Astrocyte of the cerebellum (primary cell): ENCODE results near the gene CACNA1A.

Experiments used
- DNase-seq: peaks from one replicate; pipeline ENCODE4 v3.0.0-alpha.2; 2011; ENCODE audit warnings: low read depth
- H3K4me3 ChIP-seq: 2 replicates; pipeline ENCODE4 v1.5.1; 2011; ENCODE audit warnings: mild to moderate bottlenecking, low read depth, low read length, moderate library complexity
- CTCF ChIP-seq: IDR thresholded peaks from 2 replicates; pipeline ENCODE4 v1.5.1; 2012; ENCODE audit warnings: low read length, low read depth, moderate library complexity, mild to moderate bottlenecking; ENCODE audit errors: missing control alignments
- in situ Hi-C: cut with HindIII; loops from 2 replicates; pipeline ENCODE4 v1.10.0; 2017; ENCODE audit warnings: low sequenced_read_pairs

CACNA1A gene

GRCh38 chr19:13417054-13417453 is 89.2 kb downstream of the CACNA1A start:
- TF ChIP-seq CTCF: no peak

DNA sequence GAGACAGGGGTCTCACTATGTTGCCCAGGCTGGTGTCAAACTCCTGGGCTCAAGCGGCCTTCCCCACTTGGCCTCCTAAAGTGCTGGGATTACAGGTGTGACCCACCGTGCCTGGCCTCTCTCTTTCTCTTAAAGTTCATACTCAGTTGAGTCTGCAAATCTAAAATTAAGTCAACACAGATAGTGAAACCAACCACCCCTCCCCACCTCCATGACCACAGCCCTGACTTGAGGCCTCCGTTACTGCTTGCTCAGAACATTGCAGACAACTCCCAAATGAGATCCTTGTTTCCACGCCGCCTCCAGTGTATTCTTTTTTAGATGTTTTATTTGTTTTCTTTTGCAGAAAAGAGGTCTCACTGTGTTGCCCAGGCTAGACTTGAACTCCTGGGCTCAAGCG is 94.4 kb downstream of the CACNA1A start:
- H3K4me3 ChIP-seq: no peak overlapping the region
- in situ Hi-C loops: no loop called here
- TF ChIP-seq CTCF: no peak
- no peak for DNase-seq

More at GRCh38 chr19:13417054-13417453, 89.2 kb downstream of the CACNA1A start:
- H3K4me3 ChIP-seq: no peak overlapping the region
- no peak for DNase-seq
- in situ Hi-C loops: loop anchor here (5.0 kb wide), 1 partner anchor 65 kb away; no protein-coding TSS in a partner anchor

DNA sequence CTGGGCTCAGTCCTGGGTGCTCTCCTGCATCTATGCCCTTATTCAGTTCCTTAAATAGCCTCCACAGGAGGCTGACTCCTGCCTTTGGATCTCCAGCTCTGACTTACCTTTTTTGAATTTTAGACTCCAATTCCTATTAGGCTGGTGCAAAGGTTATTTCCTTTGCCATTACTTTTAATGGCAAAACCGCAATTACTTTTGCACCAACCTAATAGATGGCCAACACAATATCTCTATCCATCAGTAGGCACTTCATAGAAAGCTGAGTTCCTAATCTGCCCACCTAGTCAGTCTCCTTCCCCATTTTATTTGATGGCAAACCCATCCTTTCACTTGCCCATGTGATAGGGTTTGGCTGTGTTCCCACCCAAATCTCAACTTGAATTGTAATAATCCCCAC is 95.3 kb downstream of the CACNA1A start:
- TF ChIP-seq CTCF: no peak
- in situ Hi-C loops: no loop called here
- no peak overlapping the region for H3K4me3 ChIP-seq
- DNase-seq: no peak

GRCh38 chr19:13408889-13409518 is 97.3 kb downstream of the CACNA1A start:
- in situ Hi-C loops: no loop called here
- TF ChIP-seq CTCF: no peak
- H3K4me3 ChIP-seq: no peak overlapping the region
- DNase-seq: no peak

- in situ Hi-C loops: no loop called here
These were observed 102.0 kb downstream of the CACNA1A start for GRCh38 chr19:13404236-13404635.

GRCh38 chr19:13401388-13401787 is 104.9 kb downstream of the CACNA1A start:
- in situ Hi-C loops: no loop called here
- TF ChIP-seq CTCF: no peak

More at GRCh38 chr19:13404236-13404635, 102.0 kb downstream of the CACNA1A start:
- no peak for TF ChIP-seq CTCF
- no peak overlapping the region for H3K4me3 ChIP-seq
- no peak for DNase-seq

More at GRCh38 chr19:13401388-13401787, 104.9 kb downstream of the CACNA1A start:
- DNase-seq: no peak
- H3K4me3 ChIP-seq: no peak overlapping the region
